ENCODE results near the gene DLGAP4. TPM values are rescaled to one million over a fixed set of nuclear protein-coding genes. Genes with fewer than 3 reads are reported as not detected.

DLGAP4 gene, protein sequence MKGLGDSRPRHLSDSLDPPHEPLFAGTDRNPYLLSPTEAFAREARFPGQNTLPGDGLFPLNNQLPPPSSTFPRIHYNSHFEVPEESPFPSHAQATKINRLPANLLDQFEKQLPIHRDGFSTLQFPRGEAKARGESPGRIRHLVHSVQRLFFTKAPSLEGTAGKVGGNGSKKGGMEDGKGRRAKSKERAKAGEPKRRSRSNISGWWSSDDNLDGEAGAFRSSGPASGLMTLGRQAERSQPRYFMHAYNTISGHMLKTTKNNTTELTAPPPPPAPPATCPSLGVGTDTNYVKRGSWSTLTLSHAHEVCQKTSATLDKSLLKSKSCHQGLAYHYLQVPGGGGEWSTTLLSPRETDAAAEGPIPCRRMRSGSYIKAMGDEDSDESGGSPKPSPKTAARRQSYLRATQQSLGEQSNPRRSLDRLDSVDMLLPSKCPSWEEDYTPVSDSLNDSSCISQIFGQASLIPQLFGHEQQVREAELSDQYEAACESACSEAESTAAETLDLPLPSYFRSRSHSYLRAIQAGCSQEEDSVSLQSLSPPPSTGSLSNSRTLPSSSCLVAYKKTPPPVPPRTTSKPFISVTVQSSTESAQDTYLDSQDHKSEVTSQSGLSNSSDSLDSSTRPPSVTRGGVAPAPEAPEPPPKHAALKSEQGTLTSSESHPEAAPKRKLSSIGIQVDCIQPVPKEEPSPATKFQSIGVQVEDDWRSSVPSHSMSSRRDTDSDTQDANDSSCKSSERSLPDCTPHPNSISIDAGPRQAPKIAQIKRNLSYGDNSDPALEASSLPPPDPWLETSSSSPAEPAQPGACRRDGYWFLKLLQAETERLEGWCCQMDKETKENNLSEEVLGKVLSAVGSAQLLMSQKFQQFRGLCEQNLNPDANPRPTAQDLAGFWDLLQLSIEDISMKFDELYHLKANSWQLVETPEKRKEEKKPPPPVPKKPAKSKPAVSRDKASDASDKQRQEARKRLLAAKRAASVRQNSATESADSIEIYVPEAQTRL
- total RNA-seq: 10 to 100 TPM; 33.9 to 34.7 TPM

DNA sequence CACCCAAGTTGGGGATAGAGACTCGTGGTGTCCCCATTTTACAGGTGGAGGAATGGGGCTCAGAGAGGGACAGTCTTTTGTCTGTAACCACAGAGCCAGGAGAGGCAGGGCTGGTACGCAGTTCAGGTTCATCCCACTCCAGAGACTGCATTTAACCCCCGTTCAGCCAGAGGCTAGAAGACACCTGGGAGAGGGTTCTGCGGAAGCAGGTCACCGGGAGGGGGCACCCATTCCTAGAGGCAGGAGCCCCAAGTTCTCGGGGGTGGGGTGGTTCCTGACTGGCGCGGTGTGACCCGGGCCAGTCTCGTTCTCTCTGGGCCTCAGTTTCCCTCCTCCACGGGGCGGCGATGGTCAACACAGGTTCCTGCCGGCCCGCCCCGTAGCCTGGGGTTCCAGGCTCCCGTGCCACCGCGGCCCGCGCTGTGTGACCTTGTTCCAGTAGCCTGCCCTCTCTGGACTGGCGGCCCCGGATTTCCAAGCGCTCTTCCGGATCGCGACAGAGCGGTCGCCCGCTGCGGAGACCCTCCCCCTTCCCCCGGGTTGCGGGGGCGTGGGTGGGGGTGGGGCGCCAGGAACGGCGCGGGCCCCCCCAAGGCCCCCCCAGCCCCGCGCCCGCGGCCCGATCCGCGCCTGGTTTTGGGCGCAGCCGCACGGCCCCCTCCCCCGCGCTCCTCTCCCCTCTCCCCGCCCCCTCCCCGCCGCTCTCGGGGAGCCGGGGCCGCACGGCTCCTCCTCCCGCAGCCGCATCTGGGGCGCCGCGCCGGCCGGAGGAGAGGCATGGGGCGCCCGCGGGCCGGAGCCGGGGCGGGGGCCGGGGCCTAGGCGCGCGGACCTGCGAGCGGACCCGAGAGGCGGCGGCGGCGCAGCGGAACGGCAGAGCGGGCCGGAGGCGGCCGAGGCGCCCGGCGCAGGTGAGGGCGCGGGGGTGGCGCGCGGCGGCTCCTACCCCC, at the start of gene DLGAP4:
DLGAP4 (plus strand) TSS at position 738 of the 950 bp plus-strand sequence. CDS start 125,379 bp downstream, outside the sequence.

DNA sequence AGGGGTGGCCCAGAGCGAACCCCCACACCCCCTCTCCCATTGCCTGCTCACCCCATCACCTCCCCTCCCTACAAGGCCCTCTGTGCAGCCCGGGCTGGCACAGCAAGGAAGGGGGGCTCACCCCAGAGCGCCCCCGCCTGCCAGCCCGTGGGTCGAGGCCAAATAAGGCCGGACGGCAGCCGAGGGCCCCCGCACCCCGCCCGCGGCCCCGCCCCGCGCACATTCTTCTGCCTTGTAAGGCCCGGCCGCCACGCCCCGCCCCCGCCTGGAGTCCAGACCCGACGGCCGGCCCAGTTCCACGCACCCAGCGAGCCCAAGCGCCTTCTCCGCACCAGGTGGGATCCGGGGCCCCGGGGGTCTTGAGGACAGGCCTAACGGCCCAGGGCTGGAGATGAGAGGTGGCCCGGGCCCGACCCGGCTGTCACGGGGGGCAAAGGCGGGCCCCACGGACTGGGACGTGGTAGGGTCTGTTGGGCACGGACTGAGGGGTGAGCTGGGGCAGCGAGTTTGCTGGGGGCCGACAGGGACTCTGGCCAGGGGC, 235.2 kb downstream of the DLGAP4 start, which contains the start of gene MYL9:
MYL9 (plus strand) TSS at position 293 of the 541 bp plus-strand sequence. CDS start 3,366 bp downstream, outside the sequence.

DNA sequence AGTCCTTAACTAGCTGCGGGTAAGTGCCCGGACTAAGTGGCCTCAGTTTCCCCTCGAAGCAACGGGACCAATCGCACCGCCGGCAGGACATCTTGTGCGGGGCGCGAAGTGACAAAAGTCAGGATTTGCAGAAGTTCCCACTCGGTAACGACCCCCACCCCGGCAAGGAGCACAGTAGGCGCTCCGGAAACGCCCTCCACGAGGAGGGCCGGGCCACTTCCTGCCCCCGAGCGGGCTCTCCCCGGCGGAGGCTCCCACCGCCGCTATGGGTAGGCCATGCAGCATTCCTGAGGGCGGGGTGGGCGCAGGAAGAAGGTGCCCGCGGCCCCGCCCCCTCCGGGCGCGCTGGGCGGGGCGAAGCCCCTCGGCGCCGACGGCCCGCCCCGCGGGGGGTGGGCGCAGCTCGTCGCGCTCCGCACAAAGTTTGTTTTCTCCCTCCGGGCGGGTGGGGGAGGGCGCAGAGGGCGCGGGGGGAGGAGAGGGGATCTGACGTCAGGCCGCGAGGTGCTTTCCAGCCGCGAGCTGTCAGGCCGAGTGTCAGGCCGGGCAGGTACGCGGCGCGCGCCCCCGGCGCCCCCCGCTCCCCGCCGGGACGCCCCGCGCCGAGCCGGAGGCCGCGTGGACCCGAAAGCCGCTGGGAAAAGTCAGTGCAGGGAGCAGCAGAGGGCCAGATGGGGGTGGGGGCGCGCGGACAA, 267.1 kb downstream of the DLGAP4 start, which contains the start of gene TGIF2:
TGIF2 (plus strand) TSS at position 495 of the 695 bp plus-strand sequence. CDS start 5,178 bp downstream, outside the sequence.

Other genes starting within 250 kb of the DLGAP4 start
- gene EPB41L1, start 151.6 kb upstream of the DLGAP4 start, total RNA-seq: not detected
- gene AAR2, start 69.9 kb upstream of the DLGAP4 start, total RNA-seq: 10 to 100 TPM; 20.6 to 21.4 TPM
- under 1 TPM in 1 of 2 experiments, not detected in 1; 0.14 TPM for gene MYL9, start 235.2 kb downstream of the DLGAP4 start, total RNA-seq

All from activated naive CD4-positive, alpha-beta T cell treated with anti-CD3 and anti-CD28 coated beads, Interleukin-2, amount 10 ng/mL, durations not matched to agents 5 hours and 36 hours (primary cell).